ENCODE results near the gene FAM124A. TPM values are rescaled to one million over a fixed set of nuclear protein-coding genes. Genes with fewer than 3 reads are reported as not detected.

FAM124A gene
- total RNA-seq, 2 donors from 2014 or later = 49.7 to 56.6 TPM

DNA sequence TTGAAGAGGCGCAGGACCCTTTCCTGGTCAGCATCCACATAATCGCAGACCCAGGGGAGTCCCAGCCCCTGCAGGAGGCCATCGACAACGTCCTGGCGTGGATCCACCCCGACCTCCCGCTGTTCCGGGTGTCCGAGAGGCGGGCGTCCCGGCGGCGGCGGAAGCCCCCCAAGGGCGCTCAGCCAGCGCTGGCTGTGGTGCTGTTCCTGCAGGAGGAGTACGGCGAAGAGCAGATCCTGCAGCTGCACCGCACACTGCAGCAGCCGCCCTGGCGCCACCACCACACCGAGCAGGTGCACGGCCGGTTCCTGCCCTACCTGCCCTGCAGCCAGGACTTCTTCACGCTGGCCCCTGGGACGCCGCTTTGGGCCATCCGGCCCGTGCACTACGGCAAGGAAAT is 29.3 kb downstream of the FAM124A start:
- Mint-ChIP-seq H3K27me3 (ENCODE audit: insufficient read depth) (peaks cover 2% of the 10 kb centered on the region), H3K4me3 (no peak overlapping the region), H3K4me1 (peaks cover 38% of the 10 kb centered on the region), H3K27ac (no peak overlapping the region), H3K36me3 (ENCODE audit: low read depth) (peaks cover 41% of the 10 kb centered on the region), H3K9me3 (no peaks in the 10 kb centered on the region)
- Histone ChIP-seq H3K4me3 (ENCODE audit: low read length) (no peak overlapping the region), H3K9ac (ENCODE audit: extremely low read depth, low read length, poor library complexity, severe bottlenecking) (no peak overlapping the region), H3K27ac (ENCODE audit: low read depth, low read length) (no peak overlapping the region), H3K27me3 (ENCODE audit: control insufficient read depth, insufficient read depth, low read length, poor library complexity, severe bottlenecking) (no peaks in the 10 kb centered on the region), H3K9me3 (ENCODE audit: control insufficient read depth, low read length) (no peaks in the 10 kb centered on the region), H3K4me1 (ENCODE audit: control insufficient read depth, insufficient read depth, low read length) (peaks cover 16% of the 10 kb centered on the region), H3K36me3 (ENCODE audit: control insufficient read depth, insufficient read depth, low read length) (peaks cover 95% of the 10 kb centered on the region)
- 95 to 97% methylated on average over 14 to 31 of the region's 31 CpGs for WGBS, 2 experiments (ENCODE audit: insufficient coverage in 1 of 2, insufficient read length in 1 of 2)
- TF ChIP-seq CTCF (conservative IDR thresholded peaks at IDR 0.05) = no peak
- peak; percentile 29 for DNase-seq

DNA sequence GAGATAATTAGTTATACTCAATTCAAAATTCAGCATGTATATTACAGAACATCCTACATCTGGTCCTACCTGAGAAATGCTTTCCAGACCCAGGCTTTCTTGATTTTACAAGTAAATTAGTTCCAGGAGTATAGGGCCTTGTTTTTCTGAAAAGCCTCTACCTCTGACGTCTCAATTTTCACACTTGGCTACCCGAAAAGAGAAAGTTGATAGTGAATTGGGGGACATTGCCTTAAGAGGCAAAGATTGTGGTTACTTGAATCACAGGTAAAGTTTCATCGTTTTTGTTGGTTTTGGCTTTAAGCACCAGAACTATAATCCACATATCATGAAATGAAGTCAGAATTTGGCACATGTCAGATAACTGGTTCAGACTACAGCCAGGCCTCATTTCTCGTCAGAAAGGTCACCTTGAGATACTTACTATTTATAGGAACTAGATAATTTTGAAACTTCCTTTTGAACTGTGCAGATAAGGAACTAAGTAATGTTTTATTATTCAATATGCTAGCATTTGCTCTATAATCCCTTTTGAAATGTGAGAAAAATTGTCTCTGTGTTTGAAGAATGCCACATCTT is 30.8 kb downstream of the FAM124A start:
- no peaks in the 10 kb centered on the region for H3K27me3 Mint-ChIP-seq (ENCODE audit: insufficient read depth)
- H3K27ac ChIP-seq (ENCODE audit: low read depth, low read length) = no peak overlapping the region
- no peak overlapping the region for H3K4me3 Mint-ChIP-seq
- no peak for DNase-seq
- no peak overlapping the region for H3K9ac ChIP-seq (ENCODE audit: extremely low read depth, low read length, poor library complexity, severe bottlenecking)
- TF ChIP-seq CTCF (conservative IDR thresholded peaks at IDR 0.05) = no peak
- peaks cover 38% of the 10 kb centered on the region for H3K4me1 Mint-ChIP-seq
- no peaks in the 10 kb centered on the region for H3K27me3 ChIP-seq (ENCODE audit: control insufficient read depth, insufficient read depth, low read length, poor library complexity, severe bottlenecking)
- no peaks in the 10 kb centered on the region for H3K9me3 Mint-ChIP-seq
- H3K36me3 ChIP-seq (ENCODE audit: control insufficient read depth, insufficient read depth, low read length) = peaks cover 95% of the 10 kb centered on the region
- no peak overlapping the region for H3K4me3 ChIP-seq (ENCODE audit: low read length)
- peaks cover 16% of the 10 kb centered on the region for H3K4me1 ChIP-seq (ENCODE audit: control insufficient read depth, insufficient read depth, low read length)
- H3K9me3 ChIP-seq (ENCODE audit: control insufficient read depth, low read length) = no peaks in the 10 kb centered on the region
- WGBS, 2 experiments (ENCODE audit: insufficient coverage in 1 of 2, insufficient read length in 1 of 2) = 95 to 100% methylated on average over 1 to 4 of the region's 4 CpGs
- no peak overlapping the region for H3K27ac Mint-ChIP-seq
- peaks cover 57% of the 10 kb centered on the region for H3K36me3 Mint-ChIP-seq (ENCODE audit: low read depth)

GRCh38 chr13:51255556-51255955 is 33.4 kb downstream of the FAM124A start:
- H3K36me3 Mint-ChIP-seq (ENCODE audit: low read depth) = peaks cover 82% of the 10 kb centered on the region
- H3K27ac Mint-ChIP-seq = no peak overlapping the region
- peaks cover 57% of the 10 kb centered on the region for H3K4me1 Mint-ChIP-seq
- Histone ChIP-seq H3K4me1 (ENCODE audit: control insufficient read depth, insufficient read depth, low read length) (peaks cover 16% of the 10 kb centered on the region), H3K4me3 (ENCODE audit: low read length) (peak overlapping the region; percentile 27), H3K36me3 (ENCODE audit: control insufficient read depth, insufficient read depth, low read length) (peaks cover 84% of the 10 kb centered on the region), H3K9me3 (ENCODE audit: control insufficient read depth, low read length) (no peaks in the 10 kb centered on the region), H3K27me3 (ENCODE audit: control insufficient read depth, insufficient read depth, low read length, poor library complexity, severe bottlenecking) (no peaks in the 10 kb centered on the region), H3K9ac (ENCODE audit: extremely low read depth, low read length, poor library complexity, severe bottlenecking) (no peak overlapping the region), H3K27ac (ENCODE audit: low read depth, low read length) (no peak overlapping the region)
- peak; percentile 66 for DNase-seq
- no peaks in the 10 kb centered on the region for H3K9me3 Mint-ChIP-seq
- TF ChIP-seq CTCF (conservative IDR thresholded peaks at IDR 0.05) = no peak
- 44% methylated on average over 1 of the region's 1 CpG; no CpG with 5 or more reads in 1 of the 2 experiments for WGBS, 2 experiments (ENCODE audit: insufficient coverage in 1 of 2, insufficient read length in 1 of 2)
- H3K27me3 Mint-ChIP-seq (ENCODE audit: insufficient read depth) = no peaks in the 10 kb centered on the region
- H3K4me3 Mint-ChIP-seq = no peak overlapping the region

Data from endodermal cell (in vitro differentiated cells).